ENCODE results near the gene TIMM17A.
"Not testable (repeated sequence)": the region's sequence is repeated elsewhere in the genome, so short reads cannot be mapped to it uniquely, and the experiment has no call there.

Gene TIMM17A

DNA sequence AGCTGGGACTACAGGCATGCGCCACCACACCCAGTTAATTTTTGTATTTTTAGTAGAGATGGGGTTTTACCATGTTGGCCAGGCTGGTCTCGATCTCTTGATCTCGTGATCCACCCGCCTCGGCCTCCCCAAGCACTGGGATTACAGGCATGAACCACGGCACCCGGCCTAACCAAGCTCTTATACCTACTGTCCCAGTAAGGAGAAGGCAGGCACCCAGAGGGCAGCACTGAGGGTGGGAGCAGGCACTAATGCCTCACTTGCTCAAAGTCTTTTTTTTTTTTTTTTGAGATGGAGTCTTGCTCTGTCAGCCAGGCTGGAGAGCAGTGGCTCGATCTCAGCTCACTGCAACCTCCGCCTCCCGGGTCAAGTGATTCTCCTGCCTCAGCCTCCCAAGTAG lies 15.0 kb upstream of the TIMM17A start:
- not testable (repeated sequence) for DNase-seq (ENCODE audit: low read depth)

- DNase-seq (ENCODE audit: low read depth): no peak
Measured at GRCh38 chr1:201941420-201942128, 13.7 kb upstream of the TIMM17A start.

DNA sequence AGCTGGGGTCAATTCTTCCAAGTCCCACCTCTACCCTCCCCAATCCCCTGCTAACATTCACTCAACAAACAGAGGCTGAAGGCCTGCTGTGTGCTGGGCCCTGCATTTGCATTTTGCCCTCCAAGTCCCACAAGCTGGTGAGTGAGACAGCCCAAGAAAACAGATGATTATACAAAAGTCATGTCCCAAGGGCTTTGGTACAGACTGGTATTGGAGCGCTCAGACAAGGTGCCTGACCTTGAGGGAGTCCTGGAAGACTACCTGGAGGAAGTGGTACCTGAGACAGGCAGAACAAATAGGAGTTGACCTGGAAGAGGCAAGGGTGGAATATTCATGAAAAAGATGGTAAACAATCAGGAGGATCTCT lies 13.2 kb upstream of the TIMM17A start:
- no peak for DNase-seq (ENCODE audit: low read depth)

- DNase-seq (ENCODE audit: low read depth): no peak
Measured at GRCh38 chr1:201944002-201944401, 11.3 kb upstream of the TIMM17A start.

- DNase-seq (ENCODE audit: low read depth): no peak
Measured at GRCh38 chr1:201944639-201945038, 10.7 kb upstream of the TIMM17A start.

- DNase-seq (ENCODE audit: low read depth): no peak
Measured at GRCh38 chr1:201945157-201945556, 10.1 kb upstream of the TIMM17A start.

GRCh38 chr1:201945863-201946223 lies 9.5 kb upstream of the TIMM17A start:
- DNase-seq (ENCODE audit: low read depth): no peak

GRCh38 chr1:201946224-201946908 lies 8.9 kb upstream of the TIMM17A start, which contains the start of gene LMOD1:
TSS of gene LMOD1 (minus strand) at chr1:201946548. CDS start at chr1:201946340, 208 bp downstream.
- DNase-seq (ENCODE audit: low read depth): no peak

- no peak for DNase-seq (ENCODE audit: low read depth)
Measured at GRCh38 chr1:201947697-201948008, 7.7 kb upstream of the TIMM17A start.

GRCh38 chr1:201949491-201949890 lies 5.8 kb upstream of the TIMM17A start:
- no peak for DNase-seq (ENCODE audit: low read depth)

GRCh38 chr1:201954263-201955008 lies 867 bp upstream of the TIMM17A start:
- DNase-seq (ENCODE audit: low read depth): no peak

DNA sequence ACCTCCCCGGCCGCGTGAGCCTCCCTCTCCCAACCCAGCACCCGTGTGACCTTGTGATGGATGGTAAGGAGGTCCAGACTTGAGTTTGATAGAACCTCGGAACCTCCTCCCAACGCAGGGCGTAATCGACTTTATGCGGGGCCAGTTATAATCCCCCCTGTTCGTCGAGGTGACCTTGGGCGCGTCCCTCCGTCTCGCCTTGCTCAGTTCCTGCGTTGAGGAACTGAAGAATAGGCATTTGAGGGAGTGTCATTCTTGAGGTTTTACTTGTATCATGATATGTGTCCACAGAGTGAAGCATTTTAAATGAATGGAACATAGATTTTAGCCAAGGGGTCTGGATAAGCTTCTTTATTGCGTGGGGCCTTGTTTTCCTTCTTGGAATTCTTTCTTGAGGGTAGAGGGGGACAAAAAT lies 433 bp downstream of the TIMM17A start:
- DNase-seq (ENCODE audit: low read depth): no peak

GRCh38 chr1:201958348-201958747 lies 3.0 kb downstream of the TIMM17A start:
- no peak for DNase-seq (ENCODE audit: low read depth)

GRCh38 chr1:201962382-201962781 lies 7.1 kb downstream of the TIMM17A start:
- DNase-seq (ENCODE audit: low read depth): not testable (repeated sequence)

- no peak for DNase-seq (ENCODE audit: low read depth)
Measured at GRCh38 chr1:201964261-201964660, 9.0 kb downstream of the TIMM17A start.

- no peak for DNase-seq (ENCODE audit: low read depth)
Measured at GRCh38 chr1:201966171-201966570, 10.9 kb downstream of the TIMM17A start.

- DNase-seq (ENCODE audit: low read depth): no peak
Measured at GRCh38 chr1:201968202-201968925, 13.1 kb downstream of the TIMM17A start.

- DNase-seq (ENCODE audit: low read depth): no peak
Measured at GRCh38 chr1:201970334-201971159, 15.2 kb downstream of the TIMM17A start.

DNA sequence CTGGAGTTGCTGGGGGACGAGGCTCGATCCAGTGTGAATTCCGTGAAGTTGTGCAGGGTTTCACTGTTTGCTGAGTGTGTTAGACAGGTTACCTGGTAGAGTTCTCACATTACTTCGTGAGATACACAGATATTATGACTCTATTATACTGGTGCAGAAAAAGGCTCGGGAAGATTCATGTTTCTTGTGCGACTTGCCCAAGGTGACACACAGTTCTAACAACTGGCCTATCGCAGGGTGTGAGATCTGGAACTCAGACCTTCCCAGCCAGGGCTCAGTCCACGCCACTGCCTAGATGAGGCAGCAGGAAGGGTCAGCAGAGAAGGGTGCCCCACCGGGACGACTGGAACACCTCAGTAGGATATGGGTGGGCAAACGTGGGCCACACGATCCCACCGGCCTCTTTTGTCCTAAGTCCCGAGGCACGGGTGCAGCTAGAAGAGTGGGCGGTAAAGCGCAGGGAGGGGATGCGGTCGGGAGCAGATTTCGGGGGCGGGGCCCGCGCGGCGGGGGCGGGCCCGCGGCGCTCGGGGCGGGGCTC lies 26.8 kb downstream of the TIMM17A start:
- peak; percentile 59 for DNase-seq (ENCODE audit: low read depth)

GRCh38 chr1:201982623-201983379 lies 27.5 kb downstream of the TIMM17A start, which contains the start of gene RNPEP:
TSS of gene RNPEP (plus strand) at chr1:201982648. CDS start at chr1:201982667, 19 bp downstream.
- peak; percentile 36 for DNase-seq (ENCODE audit: low read depth)
